HG02588 (cell line): ENCODE results near the gene ITGB5.

Experiments used
- ATAC-seq: cut with Tn5 transposase; IDR thresholded peaks from one replicate; pipeline ENCODE4 v1.9.1; 2021; ENCODE audit warnings: mild to moderate bottlenecking, moderate library complexity; ENCODE audit not compliant: unreplicated experiment

The ITGB5 gene

DNA sequence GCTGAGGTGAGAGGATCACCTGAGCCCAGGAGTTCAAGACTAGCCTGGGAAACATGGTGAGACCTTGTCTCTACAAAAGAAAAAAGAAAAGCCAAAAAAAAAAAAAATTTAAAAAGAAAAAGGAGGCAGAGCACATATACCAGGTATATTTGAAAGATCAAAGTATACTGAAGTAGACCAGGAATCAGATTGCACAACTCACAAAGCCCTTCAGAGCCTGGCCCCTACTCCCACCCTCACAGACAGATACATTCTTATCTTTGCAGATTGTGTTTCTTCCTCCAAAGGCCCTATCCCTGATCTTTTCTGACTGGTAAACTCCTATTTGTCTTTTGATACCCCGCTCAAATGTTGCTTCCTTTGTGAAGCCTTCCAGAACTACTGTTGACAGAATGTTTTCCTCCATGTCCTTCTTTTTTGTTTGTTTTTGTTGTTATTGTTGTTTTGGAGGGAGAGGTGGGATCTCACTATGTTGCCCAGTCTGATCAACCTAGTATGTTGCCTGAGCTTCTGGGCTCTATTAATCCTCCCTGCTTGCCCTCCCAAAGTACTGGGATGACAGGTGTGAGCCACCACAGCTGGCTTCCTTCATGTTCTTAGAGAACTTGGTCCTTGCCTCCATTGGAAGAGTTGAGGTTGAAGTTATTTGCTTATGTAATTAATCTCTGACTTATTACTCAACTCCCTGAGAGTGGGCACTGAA lies 9.8 kb upstream of the ITGB5 start:
- no peak for ATAC-seq

DNA sequence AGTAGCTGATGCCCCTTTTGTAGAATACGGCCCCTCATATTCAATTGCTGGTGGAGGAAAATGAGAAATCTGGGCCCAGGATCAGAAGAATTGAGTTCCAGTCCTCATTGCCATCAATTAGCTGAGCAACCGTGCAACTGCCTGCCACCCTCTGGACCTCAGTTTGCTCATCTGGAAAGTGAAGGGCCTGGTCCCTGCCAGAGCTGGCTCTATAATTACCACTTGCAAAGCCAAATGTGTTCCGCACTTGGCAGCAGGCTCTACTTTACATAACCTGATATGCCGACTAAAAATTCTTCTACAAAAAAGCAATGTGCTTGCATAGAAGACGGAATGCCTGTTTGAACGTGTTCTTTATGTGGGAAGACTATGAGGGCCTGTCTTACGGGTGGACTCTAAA lies 8.6 kb upstream of the ITGB5 start:
- ATAC-seq, result no peak

DNA sequence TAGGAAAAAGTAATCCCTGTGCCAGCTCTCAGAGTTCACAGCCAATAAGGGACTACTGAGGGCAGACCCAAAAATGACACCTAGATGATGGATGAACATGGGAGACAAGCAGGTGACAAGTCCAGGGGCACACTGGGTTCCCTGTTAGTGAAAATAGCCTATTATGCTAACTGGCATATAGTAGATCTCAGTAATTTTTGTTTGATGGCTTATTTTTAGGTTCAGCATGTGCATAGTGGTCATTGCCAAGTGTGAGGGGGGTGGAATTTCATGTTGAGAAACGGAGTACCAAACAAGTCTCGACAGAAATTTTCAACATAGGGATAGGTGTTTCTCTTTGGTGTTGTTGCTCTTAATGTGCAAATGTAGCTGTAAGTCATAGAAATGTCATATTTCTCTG lies 6.4 kb upstream of the ITGB5 start:
- ATAC-seq, result no peak

DNA sequence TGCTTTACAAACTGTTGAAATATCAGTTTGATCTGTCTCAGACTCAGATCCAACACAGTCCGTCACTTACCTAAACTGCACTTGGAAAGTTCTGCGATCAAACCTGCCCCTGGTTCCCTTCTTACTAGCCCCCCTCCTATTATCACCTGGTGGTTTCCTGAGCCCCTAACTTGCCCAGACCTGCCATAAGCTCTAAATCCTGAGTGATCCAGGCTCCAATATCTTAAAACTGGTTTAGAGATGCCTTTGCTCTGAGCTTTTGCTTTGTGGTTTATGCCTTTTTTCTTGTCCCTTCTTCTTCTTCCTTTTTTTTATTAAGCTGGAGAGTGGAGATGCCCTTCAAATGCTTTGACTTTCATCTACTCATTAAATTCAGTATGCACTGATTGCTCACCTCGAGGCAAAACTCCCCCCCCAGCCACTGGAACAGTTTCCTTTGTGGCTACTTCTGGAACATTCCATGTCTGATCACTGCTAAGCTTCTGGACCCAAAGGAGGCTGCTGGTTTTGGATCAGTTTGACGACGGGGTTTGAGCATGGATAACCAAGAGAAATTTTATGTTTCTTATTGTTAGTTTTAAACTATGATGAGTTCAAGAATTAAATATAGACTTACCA lies 3.5 kb upstream of the ITGB5 start:
- ATAC-seq, result no peak

DNA sequence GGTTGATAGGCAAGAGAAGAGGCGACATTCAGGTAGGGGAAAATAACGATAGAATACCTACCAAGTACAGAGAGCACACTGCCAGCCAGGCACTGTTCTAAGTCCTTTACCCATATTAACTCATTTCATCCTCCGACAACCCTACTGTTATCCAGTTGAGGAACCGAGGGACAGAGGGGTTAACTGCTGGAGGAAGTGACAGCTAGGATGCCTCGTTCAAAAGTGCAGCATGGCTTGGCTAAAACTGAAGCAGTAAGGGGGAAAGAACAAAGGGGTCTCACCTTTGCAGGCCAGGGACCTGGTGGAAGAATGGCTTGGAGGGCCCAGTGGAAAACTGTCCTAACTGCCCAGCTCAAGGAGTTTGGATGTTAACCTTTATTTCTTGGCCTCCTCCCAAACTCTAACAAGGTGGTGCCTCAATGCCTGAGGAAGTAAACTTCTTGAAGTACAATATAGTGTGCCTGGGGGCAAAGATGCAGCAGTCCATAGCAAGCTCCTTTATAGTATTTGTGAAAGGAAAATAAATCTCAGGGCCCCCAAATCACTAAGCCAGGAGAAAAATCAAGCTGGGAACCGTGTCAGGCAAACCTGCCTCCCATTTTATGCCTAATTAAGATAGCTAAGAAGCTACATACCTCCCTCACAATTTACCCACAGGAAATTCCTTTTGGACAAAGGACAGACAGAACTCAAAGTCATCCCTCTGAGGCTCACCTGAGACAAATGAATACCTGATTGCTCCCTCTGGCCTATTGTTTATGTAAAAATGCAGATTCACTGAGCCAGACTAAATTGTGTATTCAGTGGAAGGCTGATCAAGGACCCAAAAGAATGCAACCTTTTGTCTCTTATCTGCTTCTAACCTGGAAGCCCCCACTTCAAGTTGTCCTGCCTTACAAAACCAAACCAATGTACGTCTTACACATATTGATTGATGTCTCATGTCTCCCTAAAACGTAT lies 1.6 kb upstream of the ITGB5 start:
- no peak for ATAC-seq

DNA sequence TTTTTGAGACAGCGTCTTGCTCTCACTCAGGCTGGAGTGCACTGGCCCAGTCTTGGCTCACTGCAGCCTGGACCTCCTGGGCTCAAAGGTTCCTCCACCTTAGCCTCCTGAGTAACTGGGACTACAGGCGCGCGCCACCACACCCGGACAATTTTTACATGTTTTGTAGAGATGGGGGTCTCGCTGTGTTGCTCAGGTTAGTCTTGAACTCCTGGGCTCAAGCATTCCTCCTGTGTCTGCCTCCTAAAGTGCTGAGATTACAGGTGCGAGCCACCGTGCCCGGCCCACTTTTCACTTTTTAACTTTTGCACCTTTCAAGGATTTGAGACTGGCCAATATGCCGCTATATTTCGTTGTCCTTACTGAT lies 750 bp upstream of the ITGB5 start:
- ATAC-seq, result no peak

DNA sequence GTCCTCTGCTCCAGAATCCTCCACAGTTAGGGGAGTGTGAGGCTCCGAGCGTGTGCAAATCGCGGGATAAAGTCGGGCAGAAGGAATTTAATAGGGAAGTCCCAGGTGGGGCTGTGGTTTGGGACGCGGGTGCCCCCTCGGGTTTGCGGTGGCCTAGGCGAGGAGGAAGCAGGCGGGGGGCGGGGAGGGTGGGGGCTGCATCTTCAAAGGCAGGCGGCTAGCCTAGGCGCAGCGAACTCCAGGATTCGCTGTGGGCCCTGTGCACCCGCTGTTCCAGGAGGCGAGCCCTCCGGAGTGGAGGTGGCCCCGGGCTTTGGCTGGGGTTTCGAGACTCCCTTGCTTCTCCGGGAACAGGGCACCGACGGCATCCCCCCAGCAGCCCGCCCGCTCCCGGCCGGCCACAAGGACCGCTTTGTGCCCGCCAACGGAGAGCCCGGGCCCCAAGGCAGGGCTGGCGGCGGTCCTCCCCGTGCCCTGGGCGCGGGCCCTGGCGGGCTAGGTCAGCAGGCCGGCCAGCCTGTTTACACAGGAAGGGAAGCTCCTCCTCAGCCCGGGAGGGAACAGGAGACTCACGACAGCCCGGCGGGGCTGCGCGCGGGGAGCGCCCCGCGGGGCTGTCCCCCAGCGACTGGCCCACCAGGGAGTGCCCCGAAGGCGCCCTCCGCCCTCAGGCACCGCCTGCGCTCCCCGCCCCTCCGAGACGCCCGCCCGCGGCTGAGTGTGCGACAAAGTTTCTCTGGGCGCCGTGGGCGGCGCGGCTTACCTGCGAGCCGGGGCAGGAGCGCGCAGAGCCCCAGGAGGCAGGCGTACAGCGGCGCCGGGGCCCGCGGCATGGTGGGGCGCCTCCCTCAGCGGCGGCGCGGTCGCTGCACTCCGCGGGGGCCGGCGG lies 753 bp downstream of the ITGB5 start:
- ATAC-seq, result peak; percentile 59

DNA sequence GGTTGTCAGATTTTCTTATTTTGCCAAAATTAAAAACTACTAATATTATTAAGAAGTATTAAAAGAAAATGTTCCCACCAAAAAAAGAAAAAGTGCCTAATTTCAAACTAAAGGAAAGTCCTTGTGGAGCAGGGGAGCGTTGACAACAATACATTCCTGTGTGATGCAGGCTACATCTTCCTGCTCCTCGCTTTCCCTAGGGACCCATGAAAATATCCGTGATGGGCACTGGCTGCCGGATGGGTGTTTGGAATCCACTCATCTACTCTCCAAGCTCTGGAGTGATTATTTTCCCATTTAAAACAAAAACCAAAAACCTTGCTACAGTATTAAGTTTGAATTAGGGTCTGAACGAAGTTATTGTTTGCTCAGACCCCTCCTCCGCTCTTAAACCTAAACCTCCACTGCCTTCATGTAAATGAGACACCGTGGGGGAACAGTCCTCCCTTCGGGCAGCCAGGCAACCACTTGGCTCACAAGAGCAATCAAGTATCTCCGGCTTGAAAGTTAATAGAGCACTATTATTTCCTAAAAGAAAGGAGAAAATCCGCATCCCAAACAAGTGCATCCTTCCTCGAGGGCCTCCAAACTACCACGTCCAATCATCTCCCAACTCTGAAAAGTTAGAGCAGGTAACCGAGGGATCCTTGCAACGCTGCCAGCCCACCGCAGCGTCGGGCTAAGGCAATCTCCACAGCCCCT lies 1.5 kb downstream of the ITGB5 start:
- no peak for ATAC-seq

DNA sequence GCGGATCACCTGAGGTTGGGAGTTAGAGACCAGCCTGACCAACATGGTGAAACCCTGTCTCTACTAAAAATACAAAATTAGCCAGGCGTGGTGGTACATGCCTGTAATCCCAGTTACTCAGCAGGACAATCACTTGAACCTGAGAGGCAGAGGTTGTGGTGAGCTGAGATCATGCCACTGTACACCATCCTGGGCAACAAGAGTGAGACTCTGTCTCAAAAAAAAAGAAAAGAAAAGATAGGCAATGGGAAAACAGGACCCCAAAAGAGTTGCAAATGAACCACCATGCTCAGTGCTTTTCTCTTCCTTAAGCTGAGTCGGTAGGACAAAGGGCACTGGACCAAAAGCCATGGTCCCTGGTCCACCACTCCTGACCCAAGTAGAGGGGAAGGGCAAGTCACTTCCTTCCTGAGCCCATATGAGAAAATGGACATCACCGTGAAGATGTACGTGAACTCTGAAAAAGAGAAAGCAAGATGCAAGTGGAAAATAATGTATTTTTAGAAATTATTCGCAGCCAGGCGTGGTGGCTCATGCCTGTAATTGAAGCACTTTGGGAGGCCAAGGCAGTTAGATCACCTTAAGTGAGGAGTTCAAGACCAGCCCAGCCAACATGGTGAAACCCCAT lies 2.6 kb downstream of the ITGB5 start:
- ATAC-seq, result no peak

DNA sequence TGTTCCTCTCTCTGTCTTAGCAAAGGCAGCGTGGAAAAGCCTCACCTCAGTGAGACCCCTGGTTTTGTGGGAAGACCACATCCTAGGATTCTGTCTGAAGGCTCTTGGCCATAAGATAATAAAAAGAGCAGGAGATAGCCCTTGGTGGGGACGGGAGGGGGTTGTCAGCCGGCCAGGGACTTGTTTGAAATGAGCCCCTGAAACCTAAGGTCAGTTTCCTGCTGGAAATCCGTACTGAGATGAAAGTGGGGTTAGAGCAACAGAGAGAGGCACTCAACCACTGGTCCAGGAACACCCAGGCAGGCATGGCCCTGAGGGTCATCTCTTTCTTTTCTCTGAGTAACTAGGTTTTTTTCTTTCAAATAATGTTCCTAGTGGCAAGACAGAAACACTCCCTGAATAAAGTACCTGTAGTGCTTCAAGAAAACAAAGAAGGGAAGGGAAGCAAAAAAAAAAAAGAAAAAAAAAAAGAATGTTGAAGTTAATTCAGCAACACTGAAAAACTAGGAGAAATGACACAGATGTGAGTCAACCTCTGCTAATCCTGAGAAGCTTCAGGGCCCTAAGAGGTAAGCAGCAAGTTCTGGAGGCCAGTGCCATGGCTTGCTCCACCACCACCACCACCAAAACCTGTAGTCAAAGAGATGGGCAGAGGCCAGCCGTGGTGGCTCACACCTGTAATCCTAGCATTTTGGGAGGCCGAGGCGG lies 3.2 kb downstream of the ITGB5 start:
- no peak for ATAC-seq

DNA sequence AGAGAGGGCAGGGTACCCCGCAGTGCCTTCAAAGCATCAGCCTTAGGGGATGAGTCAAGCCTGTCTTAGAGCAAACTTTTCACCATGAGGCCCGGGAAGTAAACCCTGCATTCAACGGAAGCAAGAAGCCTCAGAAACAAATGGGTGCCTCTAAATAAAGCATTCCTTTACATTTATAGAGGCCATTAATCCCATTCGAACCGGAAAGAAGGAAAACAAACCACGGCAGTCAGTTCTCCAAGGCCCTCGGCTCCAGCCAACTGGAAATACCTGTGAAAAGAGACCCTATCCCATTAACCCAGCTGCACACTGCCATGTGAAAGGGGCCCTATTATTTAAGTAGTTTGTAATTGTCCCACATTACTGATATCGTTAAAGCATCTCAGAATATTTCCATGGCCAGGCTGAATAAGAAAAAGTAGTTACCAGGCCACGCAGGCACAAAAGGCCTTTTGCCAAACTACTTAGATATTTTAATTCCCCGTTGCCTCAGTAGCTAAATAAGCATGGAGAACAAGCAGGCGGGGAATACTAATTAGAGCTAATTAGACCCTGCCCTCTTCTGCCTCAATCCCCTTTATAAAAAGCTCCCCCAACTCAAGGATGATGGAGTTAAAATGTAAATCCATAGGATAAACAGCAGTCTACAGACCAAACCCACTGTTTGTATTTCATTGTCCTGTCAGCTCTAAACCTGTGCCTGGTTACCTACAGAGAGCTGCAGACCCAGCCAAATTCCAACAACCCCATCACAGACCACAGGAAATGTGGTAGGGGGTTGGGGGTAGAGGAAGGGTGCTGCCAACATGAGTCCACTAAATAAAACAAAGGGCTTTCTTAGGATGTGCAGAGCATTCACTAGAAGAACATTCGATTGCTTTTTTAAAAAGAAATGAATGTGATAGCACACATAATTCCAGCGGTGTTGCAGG lies 4.1 kb downstream of the ITGB5 start:
- ATAC-seq, result no peak

DNA sequence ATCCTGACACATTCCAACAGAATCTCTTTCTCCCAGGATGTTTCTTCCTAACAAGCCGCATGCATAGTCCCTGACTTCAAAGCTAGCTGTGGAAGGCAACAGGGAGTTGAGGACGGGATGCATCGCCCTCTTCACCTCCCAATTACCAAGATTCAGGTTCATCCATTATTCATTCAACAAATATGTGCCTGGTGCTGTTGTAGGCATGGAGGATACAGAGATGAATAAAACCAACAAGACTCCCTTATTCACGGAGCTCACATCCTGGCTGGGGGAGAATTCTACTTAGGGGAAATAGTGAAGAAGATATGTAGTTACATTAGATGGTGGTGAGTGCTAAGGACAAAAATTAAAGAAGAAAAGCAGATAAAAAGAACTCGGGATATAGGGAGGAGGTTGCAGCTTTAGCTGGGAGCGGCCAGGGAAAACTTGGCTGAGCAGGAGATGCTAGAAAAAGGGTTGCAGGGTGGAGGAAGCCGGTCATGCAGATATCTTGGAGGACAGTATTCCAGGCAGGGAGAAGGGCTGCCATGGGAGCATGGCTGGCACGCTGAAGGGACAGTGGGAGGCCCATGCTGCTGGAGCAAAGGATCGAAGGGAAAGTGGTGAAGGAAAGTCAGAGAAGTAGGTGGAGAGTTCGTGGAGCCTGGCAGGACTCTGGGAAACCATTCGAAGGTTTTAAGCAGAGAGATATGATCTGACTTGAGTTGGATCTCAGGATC lies 5.0 kb downstream of the ITGB5 start:
- ATAC-seq, result no peak

DNA sequence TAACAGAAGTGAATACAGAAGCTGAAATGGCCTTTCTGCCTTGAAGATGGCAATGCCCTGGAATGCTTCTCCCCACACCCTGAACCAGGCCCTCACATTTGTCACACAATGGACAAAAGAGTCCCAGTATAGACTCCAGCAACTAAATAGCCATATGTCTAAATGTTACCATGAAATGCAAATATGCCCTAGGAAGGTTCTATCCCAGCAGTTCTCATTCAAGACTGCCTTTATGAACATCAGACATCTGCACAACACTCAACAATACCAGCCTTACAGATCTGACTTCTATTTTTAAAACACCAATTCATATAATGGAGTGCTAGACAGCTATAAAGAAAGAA lies 7.9 kb downstream of the ITGB5 start:
- no peak for ATAC-seq

DNA sequence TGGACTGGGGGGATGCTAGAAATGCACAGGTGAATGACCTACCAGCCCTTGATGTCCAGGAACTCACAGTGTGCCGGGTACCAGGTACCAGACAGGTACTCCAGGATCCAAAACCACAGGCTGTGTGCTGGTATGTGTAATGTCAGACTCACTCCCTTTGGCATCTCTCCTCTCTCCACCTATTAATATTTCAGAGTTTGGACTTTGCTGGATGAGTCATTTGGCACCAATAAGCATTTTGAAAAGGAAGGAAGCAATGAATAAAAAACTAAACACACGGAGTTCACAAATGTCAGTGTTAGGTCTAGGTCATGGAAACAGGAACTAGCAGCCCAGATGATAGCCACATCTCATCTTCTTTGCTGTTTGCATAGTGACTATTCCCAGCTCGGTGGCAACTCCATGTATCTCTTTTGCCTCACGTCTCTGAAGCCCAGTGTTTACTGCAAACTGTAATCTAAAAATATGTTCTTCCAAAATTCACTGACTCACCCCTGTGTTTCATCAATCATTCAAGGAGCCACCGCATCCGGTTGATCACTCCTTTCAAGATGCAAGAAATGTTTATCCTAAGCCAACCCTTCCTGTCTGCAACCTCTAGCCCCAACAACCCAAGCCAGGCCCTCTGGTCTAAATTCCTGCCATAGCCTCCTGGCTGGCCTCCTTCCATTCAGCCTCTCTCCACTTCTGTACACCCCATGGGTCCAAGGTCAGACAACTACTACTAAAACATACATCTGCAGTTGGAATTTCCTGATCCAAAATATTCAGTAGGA lies 8.4 kb downstream of the ITGB5 start:
- no peak for ATAC-seq

DNA sequence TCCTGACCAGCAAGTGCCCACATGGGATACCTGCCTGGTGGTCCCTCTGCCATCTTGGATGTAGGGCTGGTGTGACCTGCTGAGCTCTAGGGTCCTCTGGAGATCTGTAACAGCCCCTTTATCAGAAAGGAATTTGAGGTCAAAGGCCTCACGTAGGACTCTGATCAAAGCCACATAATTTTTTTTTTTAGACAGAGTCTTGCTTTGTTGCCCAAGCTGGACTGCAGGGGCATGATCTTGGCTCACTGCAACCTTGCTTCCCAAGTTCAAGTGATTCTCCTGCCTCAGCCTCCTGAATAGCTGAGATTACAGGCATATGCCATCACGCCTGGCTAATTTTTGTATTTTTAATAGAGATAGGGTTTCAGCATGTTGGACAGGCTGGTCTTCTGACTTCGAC lies 9.5 kb downstream of the ITGB5 start:
- no peak for ATAC-seq

DNA sequence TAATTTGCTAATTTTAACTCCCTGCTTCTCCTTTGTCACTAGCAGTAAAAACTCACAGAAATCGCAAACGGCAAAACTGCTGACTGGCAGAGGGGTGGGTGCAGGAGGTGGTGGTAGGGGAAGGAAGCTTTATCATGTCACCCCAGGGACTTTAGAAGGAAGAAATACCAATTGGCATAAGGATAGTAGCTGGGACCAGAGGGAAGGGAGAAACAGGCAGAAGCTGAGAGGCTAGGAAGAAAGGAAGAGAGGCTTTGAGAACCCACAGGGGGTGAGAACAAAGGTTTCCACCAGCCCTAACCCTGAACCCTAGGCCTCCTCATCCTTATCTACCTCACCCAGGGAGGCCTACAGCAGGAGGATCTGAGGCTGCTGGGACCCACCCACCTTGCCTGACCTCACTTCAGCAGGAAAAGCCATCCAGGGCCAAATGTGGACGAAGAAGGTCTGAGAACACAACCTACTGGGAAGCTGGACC lies 10.7 kb downstream of the ITGB5 start:
- ATAC-seq, result no peak

DNA sequence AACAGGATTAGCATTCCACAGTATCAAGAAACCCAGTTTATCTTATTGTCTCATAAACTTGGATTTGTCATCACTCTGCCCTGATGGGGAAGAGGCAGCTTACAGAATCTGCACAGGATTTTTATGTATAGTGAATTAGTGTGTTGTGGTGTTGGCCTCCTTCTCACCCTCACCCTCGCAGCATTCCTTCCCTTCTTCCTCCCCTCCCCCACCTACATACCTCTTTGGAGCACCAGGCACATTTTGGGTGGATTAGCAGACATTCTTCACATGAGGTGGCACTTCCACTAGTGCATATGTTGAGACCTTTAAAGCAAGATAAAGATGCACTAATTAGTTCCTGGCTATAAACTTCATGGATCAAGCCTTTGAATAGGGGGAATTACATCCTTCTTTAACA lies 13.9 kb downstream of the ITGB5 start:
- no peak for ATAC-seq
